HEK293 (cell line): ENCODE results near the gene CLNK.
A peak's percentile ranks its signal among the peaks of the same experiment; 100 is the strongest.

Experiments
- CTCF ChIA-PET: fragments of 350-600 bp; formaldehyde crosslinking; extraction: SDS; loops from one replicate; lab custom pipeline; 2021; ENCODE audit warnings: antibody characterized with exemption; lab: Yijun Ruan, JAX
- POLR2A ChIA-PET: fragments of 300-600 bp; formaldehyde crosslinking; extraction: SDS; loops from one replicate; lab custom pipeline; 2020; ENCODE audit warnings: antibody characterized with exemption, inconsistent platforms; lab: Yijun Ruan, JAX
- H3K27ac ChIP-seq: fragments of 200-500 bp; sonication (Bioruptor generic); 2 replicates; pipeline ENCODE4 v1.5.1; 2014; ENCODE audit warnings: low read depth, low read length, control low read depth, inconsistent platforms; ENCODE audit errors: extremely low read depth
- H3K36me3 ChIP-seq, 2 experiments: fragments of 200-500 bp in 1 of 2; sonication (Bioruptor generic) in 1 of 2; 1 replicate in 1 of 2; 2 replicates in 1 of 2; pipeline ENCODE4 v1.5.1; 2014 to 2017; ENCODE audit warnings: inconsistent platforms in 2 of 2, low read length in 2 of 2; ENCODE audit not compliant: control insufficient read depth in 2 of 2, insufficient read depth in 1 of 2
- H3K4me1 ChIP-seq: fragments of 200-500 bp; sonication (Bioruptor generic); 2 replicates; pipeline ENCODE4 v1.5.1; 2014; ENCODE audit warnings: mild to moderate bottlenecking, low read length, inconsistent platforms; ENCODE audit not compliant: control insufficient read depth, insufficient read depth
- H3K4me3 ChIP-seq: 2 replicates; pipeline ENCODE4 v1.5.1; 2011; ENCODE audit warnings: low read depth, mild to moderate bottlenecking, control low read depth, low read length, moderate library complexity
- H3K9me3 ChIP-seq: fragments of 200-500 bp; sonication (Bioruptor generic); 2 replicates; pipeline ENCODE4 v1.5.1; 2014; ENCODE audit warnings: low read depth, low read length, inconsistent platforms; ENCODE audit not compliant: control insufficient read depth, insufficient read depth
- BCL11B ChIP-seq: fragments of 450-650 bp; formaldehyde crosslinking; IDR thresholded peaks from 2 replicates; pipeline ENCODE4 v1.5.1; 2016; ENCODE audit warnings: low read depth, missing biosample characterization, missing genetic modification characterization
- FEZF1 ChIP-seq: fragments of 450-650 bp; formaldehyde crosslinking; IDR thresholded peaks from 2 replicates; pipeline ENCODE4 v1.5.1; 2016; ENCODE audit warnings: missing biosample characterization, missing genetic modification characterization
- IKZF3 ChIP-seq: fragments of 450-650 bp; IDR thresholded peaks from 2 replicates; pipeline ENCODE4 v1.5.0; 2018; ENCODE audit warnings: missing biosample characterization, mild to moderate bottlenecking, missing genetic modification characterization, moderate library complexity
- KLF17 ChIP-seq: fragments of 450-650 bp; formaldehyde crosslinking; IDR thresholded peaks from 2 replicates; pipeline ENCODE4 v1.5.1; 2016; ENCODE audit warnings: missing biosample characterization, missing genetic modification characterization
- MYNN ChIP-seq: fragments of 450-650 bp; formaldehyde crosslinking; IDR thresholded peaks from 2 replicates; pipeline ENCODE4 v1.5.1; 2016; ENCODE audit warnings: missing biosample characterization, missing genetic modification characterization, borderline replicate concordance
- MZF1 ChIP-seq: fragments of 450-650 bp; formaldehyde crosslinking; IDR thresholded peaks from 2 replicates; pipeline ENCODE4 v1.5.1; 2017; ENCODE audit warnings: missing biosample characterization, missing genetic modification characterization, borderline replicate concordance
- PRDM1 ChIP-seq: fragments of 450-650 bp; formaldehyde crosslinking; IDR thresholded peaks from 2 replicates; pipeline ENCODE4; 2016; ENCODE audit warnings: missing biosample characterization, missing genetic modification characterization
- SCRT2 ChIP-seq: fragments of 450-650 bp; formaldehyde crosslinking; IDR thresholded peaks from 2 replicates; pipeline ENCODE4 v1.5.1; 2016; ENCODE audit warnings: missing biosample characterization, missing genetic modification characterization
- ZBTB1 ChIP-seq: fragments of 450-650 bp; formaldehyde crosslinking; IDR thresholded peaks from 2 replicates; pipeline ENCODE4 v1.5.1; 2016; ENCODE audit warnings: missing biosample characterization, missing genetic modification characterization
- ZBTB48 ChIP-seq: fragments of 450-650 bp; formaldehyde crosslinking; IDR thresholded peaks from 2 replicates; pipeline ENCODE4 v1.5.1; 2016; ENCODE audit warnings: missing biosample characterization, missing genetic modification characterization
- ZFP41 ChIP-seq: fragments of 450-650 bp; formaldehyde crosslinking; IDR thresholded peaks from 2 replicates; pipeline ENCODE4 v1.5.1; 2016; ENCODE audit warnings: missing biosample characterization, missing genetic modification characterization, borderline replicate concordance
- ZFP69B ChIP-seq: fragments of 450-650 bp; formaldehyde crosslinking; IDR thresholded peaks from 2 replicates; pipeline ENCODE4 v1.5.1; 2016; ENCODE audit warnings: missing biosample characterization, missing genetic modification characterization
- ZNF214 ChIP-seq: fragments of 450-650 bp; formaldehyde crosslinking; IDR thresholded peaks from 2 replicates; pipeline ENCODE4 v1.5.1; 2017; ENCODE audit warnings: missing biosample characterization, mild to moderate bottlenecking, missing genetic modification characterization, borderline replicate concordance
- ZNF24 ChIP-seq: fragments of 450-650 bp; formaldehyde crosslinking; IDR thresholded peaks from 2 replicates; pipeline ENCODE4 v1.5.1; 2016; ENCODE audit warnings: missing biosample characterization, missing genetic modification characterization
- ZNF266 ChIP-seq: fragments of 450-650 bp; formaldehyde crosslinking; IDR thresholded peaks from 2 replicates; pipeline ENCODE4 v1.5.1; 2016; ENCODE audit warnings: missing biosample characterization, missing genetic modification characterization, low read depth
- ZNF335 ChIP-seq: fragments of 450-650 bp; formaldehyde crosslinking; conservative IDR thresholded peaks from 2 replicates; pipeline ENCODE4 v1.5.1; 2016; ENCODE audit warnings: missing biosample characterization, missing genetic modification characterization
- ZNF366 ChIP-seq: fragments of 450-650 bp; formaldehyde crosslinking; conservative IDR thresholded peaks from 2 replicates; pipeline ENCODE4 v1.5.1; 2016; ENCODE audit warnings: missing biosample characterization, missing genetic modification characterization
- ZNF404 ChIP-seq: fragments of 450-650 bp; formaldehyde crosslinking; IDR thresholded peaks from 2 replicates; pipeline ENCODE4 v1.5.1; 2017; ENCODE audit warnings: missing biosample characterization, missing genetic modification characterization
- ZNF530 ChIP-seq: fragments of 450-650 bp; formaldehyde crosslinking; IDR thresholded peaks from 2 replicates; pipeline ENCODE4 v1.5.1; 2016; ENCODE audit warnings: low read depth, missing biosample characterization, missing genetic modification characterization
- ZNF624 ChIP-seq: fragments of 450-650 bp; formaldehyde crosslinking; IDR thresholded peaks from 2 replicates; pipeline ENCODE4 v1.5.1; 2017; ENCODE audit warnings: missing biosample characterization, missing genetic modification characterization
- ZNF664 ChIP-seq: fragments of 450-650 bp; formaldehyde crosslinking; IDR thresholded peaks from 2 replicates; pipeline ENCODE4 v1.5.1; 2016; ENCODE audit warnings: missing biosample characterization, missing genetic modification characterization
- ZNF843 ChIP-seq: fragments of 450-650 bp; formaldehyde crosslinking; IDR thresholded peaks from 2 replicates; pipeline ENCODE4 v1.5.1; 2016; ENCODE audit warnings: missing biosample characterization, missing genetic modification characterization
- ZSCAN30 ChIP-seq: fragments of 450-650 bp; IDR thresholded peaks from 2 replicates; pipeline ENCODE4 v1.5.1; 2018; ENCODE audit warnings: missing biosample characterization, mild to moderate bottlenecking, missing genetic modification characterization, moderate library complexity
- TF ChIP-seq, protein P1 (sequence below): fragments of 450-650 bp; formaldehyde crosslinking; IDR thresholded peaks from 2 replicates; pipeline ENCODE4 v1.5.1; 2017; ENCODE audit warnings: missing biosample characterization, missing genetic modification characterization

CLNK gene

DNA sequence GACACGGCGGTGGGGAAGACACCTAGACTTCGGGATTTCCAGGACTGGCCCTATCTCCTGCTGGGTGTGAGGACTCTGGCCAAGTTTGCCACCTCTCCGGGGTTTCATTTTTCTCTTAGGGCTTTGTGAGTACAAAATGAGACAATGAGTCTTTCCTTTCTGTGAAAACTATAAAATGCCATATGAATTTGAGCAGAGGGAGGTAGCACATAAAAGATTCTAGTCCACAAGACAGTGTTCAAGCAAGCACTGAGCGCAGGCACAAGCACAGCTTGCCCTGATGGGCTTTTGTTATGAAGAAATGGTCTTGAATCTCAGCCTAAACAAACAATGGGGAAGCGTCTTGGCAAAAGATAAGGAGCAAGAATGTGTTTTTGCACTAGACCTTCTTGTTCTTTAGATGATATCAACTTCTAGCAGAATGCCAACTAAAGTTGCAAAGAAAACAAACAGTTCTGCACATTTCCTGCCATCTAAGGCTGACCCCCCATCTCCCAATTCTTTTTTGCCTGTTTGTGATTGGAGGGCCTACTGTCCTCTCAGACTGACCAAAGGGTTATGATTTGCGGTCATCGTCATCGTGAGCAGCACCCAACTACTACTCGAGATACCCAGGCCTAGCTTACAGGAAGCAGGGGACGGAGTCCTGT lies 154.3 kb downstream of the CLNK start (continued):
- TF ChIP-seq MZF1 (no peak), MYNN (tag by site-specific recombination) (peak; percentile 97)

GRCh38 chr4:10529291-10530136 lies 155.1 kb downstream of the CLNK start:
- POLR2A ChIA-PET = interaction anchor here (0.6 to 1.0 kb wide), 2 partner anchors 68 to 127 kb away, joined by 3 to 4 read pairs; no protein-coding TSS in a partner anchor

GRCh38 chr4:10527438-10527837 lies 157.1 kb downstream of the CLNK start:
- H3K4me1 ChIP-seq = peaks cover 7% of the 10 kb centered on the region
- no peak overlapping the region for H3K27ac ChIP-seq
- H3K4me3 ChIP-seq = no peak overlapping the region
- no peaks in the 10 kb centered on the region for H3K36me3 ChIP-seq
- ChIA-PET CTCF (no interaction called here), POLR2A (no interaction called here)
- H3K9me3 ChIP-seq = no peaks in the 10 kb centered on the region
- no peak for TF ChIP-seq ZFP41 (tag by site-specific recombination)
- TF ChIP-seq ZNF24 = no peak
- no peak for TF ChIP-seq IKZF3 (tag by site-specific recombination)
- TF ChIP-seq BCL11B (tag by site-specific recombination) = no peak
- TF ChIP-seq ZFP69B = no peak

More at GRCh38 chr4:10529291-10530136, 155.1 kb downstream of the CLNK start:
- Histone ChIP-seq H3K36me3 (no peaks in the 10 kb centered on the region), H3K9me3 (no peaks in the 10 kb centered on the region), H3K4me1 (peaks cover 7% of the 10 kb centered on the region), H3K4me3 (no peak overlapping the region), H3K27ac (no peak overlapping the region)
- peak; percentile 83 for TF ChIP-seq ZNF366 (tag by site-specific recombination)
- peak; percentile 68 for TF ChIP-seq PRDM1 (tag by site-specific recombination)
- TF ChIP-seq ZNF214 = no peak
- no peak for TF ChIP-seq ZSCAN30 (tag by site-specific recombination)
- TF ChIP-seq ZNF624 = no peak
- 0 out of 2 replicates have a peak, but pooled peaks have one; percentile 6 for TF ChIP-seq ZNF664 (tag by site-specific recombination)
- TF ChIP-seq ZNF335 (tag by site-specific recombination) = peak; percentile 93; the same call in 1 of the 2 replicates
- no peak for TF ChIP-seq ZBTB48 (tag by site-specific recombination)
- CTCF ChIA-PET = interaction anchor here (0.5 kb wide), 1 partner anchor 68 kb away, joined by 3 read pairs; no protein-coding TSS in a partner anchor

GRCh38 chr4:10526429-10527222 lies 157.9 kb downstream of the CLNK start:
- Histone ChIP-seq H3K4me3 (no peak overlapping the region), H3K36me3 (no peaks in the 10 kb centered on the region), H3K4me1 (peaks cover 7% of the 10 kb centered on the region), H3K9me3 (no peaks in the 10 kb centered on the region), H3K27ac (no peak overlapping the region)
- POLR2A ChIA-PET = no interaction called here
- CTCF ChIA-PET = interaction anchor here (0.7 kb wide), 1 partner anchor 1587 kb away, joined by 3 read pairs; no protein-coding TSS in a partner anchor
- TF ChIP-seq ZFP41 (tag by site-specific recombination) (no peak), SCRT2 (tag by site-specific recombination) (peak; percentile 88), ZNF843 (tag by site-specific recombination) (0 out of 2 replicates have a peak, but pooled peaks have one; percentile 26), KLF17 (tag by site-specific recombination) (no peak), ZNF404 (tag by site-specific recombination) (no peak), FEZF1 (peak; percentile 26; the same call in 1 of the 2 replicates), ZBTB1 (tag by site-specific recombination) (no peak), ZNF266 (tag by site-specific recombination) (peak; percentile 79; the same call in 1 of the 2 replicates), ZNF530 (tag by site-specific recombination) (no peak)
- TF ChIP-seq, protein P1, sequence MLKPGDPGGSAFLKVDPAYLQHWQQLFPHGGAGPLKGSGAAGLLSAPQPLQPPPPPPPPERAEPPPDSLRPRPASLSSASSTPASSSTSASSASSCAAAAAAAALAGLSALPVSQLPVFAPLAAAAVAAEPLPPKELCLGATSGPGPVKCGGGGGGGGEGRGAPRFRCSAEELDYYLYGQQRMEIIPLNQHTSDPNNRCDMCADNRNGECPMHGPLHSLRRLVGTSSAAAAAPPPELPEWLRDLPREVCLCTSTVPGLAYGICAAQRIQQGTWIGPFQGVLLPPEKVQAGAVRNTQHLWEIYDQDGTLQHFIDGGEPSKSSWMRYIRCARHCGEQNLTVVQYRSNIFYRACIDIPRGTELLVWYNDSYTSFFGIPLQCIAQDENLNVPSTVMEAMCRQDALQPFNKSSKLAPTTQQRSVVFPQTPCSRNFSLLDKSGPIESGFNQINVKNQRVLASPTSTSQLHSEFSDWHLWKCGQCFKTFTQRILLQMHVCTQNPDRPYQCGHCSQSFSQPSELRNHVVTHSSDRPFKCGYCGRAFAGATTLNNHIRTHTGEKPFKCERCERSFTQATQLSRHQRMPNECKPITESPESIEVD (tag by site-specific recombination) = peak; percentile 42; the same call in 1 of the 2 replicates
